ENCODE results near the gene RARRES2.
"Not testable (repeated sequence)": the region's sequence is repeated elsewhere in the genome, so short reads cannot be mapped to it uniquely, and the experiment has no call there.

RARRES2 gene

DNA sequence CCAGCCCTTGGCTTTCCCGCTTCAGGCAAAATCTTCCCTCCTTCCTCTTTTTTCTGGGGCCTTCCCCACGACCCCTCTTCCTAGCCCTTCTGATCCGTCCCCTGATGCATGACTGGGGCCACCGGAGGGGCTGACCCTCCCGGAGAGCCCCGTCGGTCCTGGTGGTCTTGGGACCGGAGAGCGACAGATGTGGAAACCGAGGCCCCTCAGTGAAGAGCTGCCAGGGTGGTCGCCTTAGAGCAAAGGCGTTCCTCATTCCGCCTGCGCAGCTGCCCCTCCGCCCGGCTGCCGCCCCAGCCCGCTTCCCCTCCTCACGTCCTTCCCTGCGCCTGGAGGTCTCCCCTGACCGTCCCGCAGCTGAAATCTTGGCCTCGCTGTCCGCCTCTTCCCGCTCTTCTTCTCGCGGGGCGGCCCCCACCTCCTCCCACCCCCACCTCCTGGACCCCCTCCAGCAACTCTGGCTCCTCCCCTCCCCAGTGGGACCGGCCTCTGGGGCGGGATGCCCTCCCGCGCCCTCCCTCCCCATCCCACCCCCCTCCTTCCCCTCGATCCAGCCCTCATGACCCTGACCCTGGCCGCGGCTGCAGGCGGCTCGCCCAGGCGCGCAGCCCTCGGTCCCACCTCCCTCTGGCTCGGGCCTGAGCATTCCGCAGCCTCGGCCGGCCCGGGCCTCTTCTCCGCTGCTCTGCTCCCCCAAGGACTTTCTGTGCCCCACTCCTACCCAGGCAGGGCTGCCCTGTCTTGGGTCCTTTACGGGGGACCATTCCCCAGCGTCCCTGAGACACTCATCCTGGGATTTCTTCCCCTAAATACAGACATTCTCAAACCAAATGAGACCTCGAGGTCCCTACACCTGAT lies at the start of gene RARRES2:
Gene RARRES2 (minus strand): TSS at position 367 of the 858 bp plus-strand sequence. CDS start 1,020 bp downstream, outside the sequence.
- DNase-seq (ENCODE audit: low spot score), result no peak

DNA sequence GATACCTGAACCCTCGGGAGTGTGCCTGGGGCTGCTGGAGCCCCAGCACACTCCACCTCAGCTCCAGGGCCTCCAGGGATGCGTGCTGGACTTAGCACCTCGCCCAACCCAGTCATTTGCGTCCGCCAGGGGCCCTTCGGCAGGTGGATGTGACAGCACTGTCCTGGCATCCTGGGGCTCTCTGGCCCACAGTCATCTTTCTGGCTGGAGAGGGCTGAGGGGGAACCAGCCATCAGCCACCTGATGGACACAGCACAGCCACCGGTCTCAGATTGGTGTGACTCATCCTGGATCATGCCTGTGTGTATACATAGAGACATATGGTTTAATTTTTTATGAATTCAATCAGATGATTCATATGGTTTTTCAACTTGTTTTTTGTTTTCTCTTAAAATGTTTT lies 48.8 kb upstream of the RARRES2 start:
- DNase-seq (ENCODE audit: low spot score), result no peak

DNA sequence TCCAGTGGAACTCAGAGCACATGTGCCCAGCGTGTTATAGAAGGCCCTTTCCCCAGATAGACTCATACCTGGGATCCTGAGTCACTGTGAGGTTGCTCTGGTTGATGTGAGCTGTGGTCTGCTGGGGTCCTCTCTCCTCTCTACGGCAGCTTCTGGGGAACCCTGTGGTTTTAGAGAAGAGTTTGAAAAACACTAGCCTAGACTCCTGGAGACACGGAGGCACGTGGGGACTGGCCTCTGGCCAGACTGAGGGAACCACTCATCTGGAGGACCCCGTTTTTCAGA lies 48.0 kb upstream of the RARRES2 start:
- DNase-seq (ENCODE audit: low spot score), result no peak

DNA sequence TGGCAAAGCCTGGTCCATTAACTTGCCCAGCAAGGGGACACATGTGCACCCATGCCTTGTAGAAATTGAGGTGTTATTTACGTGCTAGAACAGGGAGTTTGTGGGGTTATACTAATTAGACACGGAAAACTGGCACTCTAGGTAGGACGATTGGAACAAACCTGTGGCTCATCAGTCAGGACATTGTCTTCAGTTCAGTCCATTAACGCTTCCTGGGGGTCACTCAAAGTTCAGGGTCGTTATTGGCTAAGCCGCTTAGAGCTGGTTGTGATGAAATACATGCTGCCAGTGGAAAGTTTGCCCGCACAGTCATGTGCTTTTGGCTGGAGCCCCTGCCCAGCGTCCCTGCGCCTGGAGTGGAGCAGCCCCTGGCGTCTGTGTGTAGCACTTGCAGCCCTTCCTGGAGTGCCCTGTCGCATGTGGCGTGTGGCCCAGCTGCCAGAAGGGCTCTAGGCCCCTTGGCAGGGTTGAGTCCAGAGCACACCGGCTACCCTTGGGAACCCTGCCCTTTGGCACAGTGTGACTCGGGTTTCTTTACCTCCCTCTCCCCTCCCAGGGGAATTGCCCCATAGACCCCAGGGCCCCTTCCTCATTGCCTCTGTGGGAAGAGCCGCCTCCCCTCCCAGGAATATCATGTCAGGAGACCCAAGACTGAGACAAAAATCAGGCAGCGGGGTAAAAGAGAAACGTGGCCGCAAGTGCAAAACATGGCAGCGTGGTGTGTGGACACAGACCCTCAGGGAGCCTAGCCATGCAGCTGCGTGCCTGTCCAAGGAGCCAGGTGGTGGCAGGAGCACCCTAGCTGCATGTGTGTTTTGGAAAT lies 47.5 kb upstream of the RARRES2 start:
- DNase-seq (ENCODE audit: low spot score), result peak; percentile 57

DNA sequence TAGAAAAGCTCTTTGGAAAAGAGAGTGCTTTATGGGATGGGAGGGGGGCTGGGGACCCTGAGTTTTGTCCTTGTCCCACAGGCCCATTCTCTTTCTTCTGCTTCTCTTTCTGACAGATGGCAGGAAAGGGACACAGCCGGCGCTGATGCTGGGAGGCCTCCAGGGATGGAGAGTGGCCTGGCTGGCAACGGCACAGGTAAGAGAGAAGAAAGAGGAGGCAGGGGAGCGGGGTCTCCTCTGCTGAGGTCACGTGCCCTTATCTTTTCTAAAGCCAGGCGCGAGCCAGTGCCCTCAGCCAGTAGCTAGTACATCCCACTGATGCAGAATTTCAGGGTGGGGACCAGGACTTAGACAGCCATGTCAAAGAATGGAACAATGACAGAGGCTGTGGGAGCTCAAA lies 46.9 kb upstream of the RARRES2 start:
- DNase-seq (ENCODE audit: low spot score), result no peak

DNA sequence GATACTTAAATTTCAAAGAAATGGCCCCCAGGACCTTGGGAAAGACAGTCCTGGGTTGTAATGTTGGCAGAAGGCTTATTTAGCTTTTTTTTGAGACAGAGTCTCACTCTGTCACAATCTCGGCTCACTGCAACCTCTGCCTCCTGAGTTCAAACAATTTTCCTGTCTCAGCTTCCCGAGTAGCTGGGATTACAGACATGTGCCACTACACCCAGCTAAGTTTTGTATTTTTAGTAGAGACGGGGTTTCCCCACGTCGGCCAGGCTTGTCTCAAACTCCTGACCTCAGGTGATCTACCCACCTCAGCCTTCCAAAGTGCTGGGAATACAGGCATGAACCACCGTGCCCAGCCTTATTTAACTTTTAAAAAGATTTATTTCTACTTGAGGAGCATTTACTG lies 44.5 kb upstream of the RARRES2 start:
- DNase-seq (ENCODE audit: low spot score), result not testable (repeated sequence)

DNA sequence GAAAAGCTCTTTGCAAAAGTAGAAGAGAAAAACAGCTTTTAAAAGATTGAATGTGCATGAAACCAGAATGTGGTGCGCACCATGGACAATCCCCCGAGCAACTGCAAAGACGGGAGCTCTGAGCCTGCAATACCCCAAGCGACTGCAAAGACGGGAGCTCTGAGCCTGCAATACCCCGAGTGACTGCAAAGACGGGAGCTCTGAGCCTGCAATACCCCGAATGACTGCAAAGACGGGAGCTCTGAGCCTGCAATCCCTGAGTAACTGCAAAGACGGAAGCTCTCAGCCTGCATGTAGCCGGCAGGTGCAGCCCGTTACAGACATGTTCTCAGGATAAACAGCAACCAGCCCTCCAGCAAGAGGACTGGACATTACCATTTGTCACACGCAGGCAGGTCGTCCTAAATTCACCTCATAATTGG lies 43.9 kb upstream of the RARRES2 start:
- no peak for DNase-seq (ENCODE audit: low spot score)

DNA sequence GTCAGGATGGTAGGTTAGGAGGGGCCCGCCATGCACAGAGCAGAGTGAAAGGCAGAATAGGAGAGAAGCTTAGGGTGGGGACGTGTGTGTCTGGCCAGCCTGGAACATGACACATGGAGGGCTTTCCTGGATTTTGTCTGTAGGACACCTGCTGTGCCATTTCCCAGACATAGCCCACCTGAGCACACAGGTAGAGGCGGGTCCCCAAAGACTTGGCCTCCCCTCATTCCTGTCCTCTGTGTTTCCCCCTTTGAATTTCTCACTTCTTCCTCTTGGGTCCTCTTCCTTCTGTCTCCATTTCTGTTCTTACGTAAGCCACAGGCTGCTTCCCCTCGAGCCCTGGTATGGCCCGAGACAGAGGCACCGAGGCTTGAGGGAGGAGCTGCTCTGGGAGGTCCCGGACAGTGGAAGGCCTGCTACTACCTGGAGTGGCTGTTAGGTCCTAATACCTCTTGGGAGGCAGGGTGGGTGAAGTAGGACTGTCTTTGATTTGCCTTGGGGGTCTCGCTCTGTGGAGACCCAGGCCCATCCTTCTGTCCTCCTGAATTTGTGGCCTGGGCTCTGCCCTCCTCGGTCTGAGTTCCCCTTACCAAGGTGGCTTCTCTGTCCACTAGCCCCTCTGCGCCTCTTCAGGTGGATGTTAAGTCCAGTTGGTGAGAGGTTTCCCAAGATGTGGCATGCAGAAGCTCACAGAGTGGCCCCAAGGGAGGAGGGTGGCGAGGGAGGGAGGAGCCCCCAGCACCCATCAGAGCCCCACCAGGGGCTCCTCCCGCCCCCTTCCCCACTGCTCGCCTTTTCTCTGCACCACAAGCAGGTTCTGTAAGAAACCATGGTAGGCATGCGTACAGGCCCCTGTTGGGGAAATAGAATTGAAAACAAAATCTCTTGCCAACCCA lies 43.2 kb upstream of the RARRES2 start:
- no peak for DNase-seq (ENCODE audit: low spot score)

DNA sequence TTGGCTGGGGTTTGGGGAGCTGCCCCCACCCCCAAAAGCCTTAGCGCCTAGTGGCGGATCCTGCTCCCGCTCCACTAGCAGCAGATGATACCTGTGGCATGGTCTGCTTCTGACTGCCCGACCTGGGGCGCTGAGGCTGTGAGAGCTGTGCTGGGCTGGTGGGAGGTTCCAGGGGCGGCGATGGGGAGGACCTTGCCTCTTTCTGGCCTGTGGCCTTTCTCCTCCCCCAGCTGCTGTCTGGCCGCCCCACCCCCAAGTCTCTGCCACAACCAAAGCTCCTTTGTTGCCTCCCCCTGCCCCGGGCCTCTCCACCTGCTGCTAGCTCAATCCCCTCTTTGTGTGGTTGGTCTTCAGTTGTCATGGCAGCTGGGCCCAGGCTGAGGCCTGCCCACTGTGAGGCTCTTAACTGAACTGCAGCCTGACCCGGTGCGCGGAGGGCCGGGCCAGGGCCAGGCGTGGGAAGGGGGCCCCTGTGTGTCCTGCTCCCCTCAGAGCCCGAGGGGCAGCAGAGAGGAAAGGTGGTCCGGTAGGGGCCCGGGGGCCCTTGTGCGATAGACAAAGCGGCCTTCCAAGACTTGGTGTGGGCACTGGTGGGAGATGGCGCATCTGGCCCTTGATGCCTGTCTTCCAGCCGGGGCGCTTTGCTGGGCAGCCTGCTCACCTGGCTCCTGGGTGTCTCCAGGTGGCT lies 42.4 kb upstream of the RARRES2 start:
- DNase-seq (ENCODE audit: low spot score), result no peak

DNA sequence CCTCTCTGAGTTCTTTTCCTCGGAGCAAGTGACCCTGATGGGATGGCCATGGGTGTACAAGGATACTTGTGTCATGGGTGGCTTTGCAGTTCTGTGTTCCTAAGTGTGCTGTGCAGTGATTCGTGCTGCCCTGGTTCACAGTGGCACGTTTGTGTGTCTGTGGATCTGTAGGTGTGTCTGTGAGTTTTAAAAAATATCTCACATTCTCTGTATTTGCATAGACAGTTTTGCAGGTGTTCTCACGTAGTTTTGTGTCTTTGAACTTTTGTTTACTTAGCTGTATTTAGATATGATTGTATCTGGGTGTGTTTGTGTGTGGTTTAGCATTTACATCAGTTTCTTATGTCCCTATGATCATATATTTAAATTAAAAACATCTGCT lies 41.4 kb upstream of the RARRES2 start:
- no peak for DNase-seq (ENCODE audit: low spot score)

DNA sequence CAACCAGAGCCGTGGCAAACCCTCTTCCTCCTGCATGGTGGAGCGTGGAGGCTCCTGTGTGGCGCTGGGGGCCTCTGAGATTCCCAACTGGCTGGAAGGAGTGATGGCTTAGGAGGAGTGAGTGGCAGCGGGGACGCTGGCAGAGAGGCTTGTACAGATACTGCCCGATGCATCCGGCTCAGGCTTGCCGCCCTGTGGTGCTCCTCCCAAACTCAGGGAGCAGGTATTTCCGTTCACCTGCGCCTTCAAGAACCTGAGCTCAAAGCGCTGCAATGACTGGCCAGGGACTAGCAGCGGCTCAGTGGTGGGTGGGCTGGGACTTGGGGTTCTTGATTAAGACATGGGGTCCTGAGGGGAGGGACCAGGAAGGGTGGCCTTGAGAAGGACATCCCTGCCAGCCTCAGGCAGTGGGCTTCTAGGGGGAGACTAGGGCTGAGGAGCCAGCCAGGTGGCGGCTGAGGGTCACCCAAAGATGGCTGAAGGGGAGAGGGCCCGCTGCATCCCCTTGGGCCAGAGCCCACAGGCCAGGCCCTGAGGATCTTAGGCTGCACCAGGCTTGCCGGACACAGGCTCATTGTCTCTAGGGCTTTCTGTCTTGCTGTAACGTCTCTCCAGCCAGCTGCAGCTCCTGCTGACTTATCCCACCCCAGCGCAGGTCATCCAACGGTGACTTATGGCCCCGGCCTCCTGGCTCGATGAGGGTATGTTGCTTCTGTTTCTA lies 40.9 kb upstream of the RARRES2 start:
- no peak for DNase-seq (ENCODE audit: low spot score)

DNA sequence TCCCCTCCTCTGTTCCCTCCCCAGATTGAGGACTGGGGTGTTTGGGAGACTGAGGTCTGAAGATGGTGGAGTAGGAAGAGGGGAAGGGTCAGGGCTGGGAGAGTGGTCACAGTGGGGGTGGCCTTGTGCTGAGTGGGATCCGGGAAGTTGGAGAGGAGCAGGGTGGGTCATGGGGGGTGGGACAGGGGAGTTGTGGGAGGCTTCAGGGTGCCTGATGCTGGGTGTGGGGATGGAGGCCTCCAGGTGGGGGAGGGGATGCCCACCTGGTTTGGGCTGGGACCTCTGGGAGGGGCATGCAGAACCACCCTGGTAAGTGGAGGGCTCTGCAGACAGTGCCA lies 40.3 kb upstream of the RARRES2 start:
- no peak for DNase-seq (ENCODE audit: low spot score)

DNA sequence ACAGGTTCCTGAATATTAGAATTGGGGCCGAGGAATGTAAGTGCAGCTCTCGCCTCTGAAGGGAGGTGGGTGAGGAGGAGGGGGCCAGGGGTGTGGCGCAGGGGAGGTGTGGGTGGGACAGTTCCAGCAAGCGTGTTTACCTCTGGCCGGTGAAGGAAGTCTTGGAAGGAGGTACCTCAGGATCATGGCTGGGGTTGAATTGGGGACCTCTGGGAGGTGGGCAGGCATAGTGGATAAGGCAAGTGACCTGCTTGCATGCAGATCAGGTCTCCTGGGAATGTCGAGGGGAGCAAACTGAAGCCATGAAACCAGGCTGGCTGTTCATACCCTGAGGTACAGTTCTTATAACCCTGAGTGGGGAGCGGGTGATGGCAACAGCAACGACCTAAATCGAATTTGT lies 39.7 kb upstream of the RARRES2 start:
- no peak for DNase-seq (ENCODE audit: low spot score)

DNA sequence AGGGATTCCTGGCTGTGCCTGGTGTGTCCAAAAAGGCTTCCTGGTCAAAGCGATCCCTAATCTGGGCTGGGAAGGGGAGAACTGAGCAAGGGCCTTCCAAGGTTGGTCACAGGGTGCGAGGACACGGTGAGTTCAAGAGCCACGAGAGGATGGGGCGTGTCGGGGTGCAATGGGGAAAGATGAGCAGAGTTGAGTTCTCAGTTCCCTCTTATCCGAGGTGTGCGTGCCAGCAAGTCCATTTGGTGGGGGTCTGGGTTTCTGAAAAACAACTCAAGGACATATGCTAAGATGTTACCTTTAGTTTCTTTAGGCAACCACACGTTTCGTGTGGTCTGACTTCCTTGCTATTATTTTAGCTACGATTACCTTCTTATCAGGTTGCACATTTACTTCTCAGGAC lies 39.0 kb upstream of the RARRES2 start:
- DNase-seq (ENCODE audit: low spot score), result no peak

DNA sequence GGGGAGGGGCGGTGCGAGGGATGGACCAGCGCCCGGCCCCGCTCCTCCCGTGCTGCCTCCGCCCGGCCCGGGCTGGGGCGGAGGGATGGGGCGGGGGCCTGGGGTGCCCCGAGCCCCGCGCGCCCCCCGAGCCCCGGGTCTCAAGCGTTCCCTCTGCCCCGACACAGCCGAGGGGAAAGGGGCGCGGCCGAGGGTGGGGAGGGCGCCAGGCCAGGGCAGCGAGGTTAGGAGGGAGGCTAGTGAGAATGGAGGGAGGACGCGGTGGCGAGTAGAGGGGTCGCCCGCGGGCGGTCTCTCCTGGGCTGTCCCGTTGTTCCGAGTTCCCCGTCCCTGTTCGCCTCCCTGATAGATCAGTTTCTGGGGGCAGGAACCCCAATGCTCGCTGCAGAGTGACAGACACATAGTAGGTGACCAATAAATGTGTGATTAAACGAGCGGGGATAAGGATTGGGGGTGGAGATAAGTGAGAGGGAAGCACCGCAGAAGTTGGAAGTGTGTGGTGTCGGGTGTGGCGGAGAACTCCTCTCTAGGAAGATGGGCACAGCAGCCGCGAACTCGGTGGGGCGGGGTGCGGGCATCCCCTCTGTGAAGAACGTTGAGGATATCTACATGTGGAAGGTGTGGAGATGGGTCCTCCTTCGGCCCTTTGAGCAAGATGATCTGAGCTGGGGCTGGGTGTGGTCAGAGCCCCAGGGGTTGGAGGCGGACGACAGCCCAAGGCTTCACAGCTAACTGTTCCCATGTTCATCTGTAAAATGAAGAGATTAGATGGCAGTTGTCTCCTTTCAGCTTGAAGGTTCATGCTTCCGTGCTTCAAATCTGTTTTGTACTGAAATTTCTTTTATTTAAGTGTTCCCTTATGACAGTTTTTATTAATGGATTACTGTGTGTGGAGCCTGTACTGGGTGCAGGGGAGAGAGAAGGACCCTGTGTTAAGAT lies 38.3 kb upstream of the RARRES2 start:
- DNase-seq (ENCODE audit: low spot score), result peak; percentile 32

DNA sequence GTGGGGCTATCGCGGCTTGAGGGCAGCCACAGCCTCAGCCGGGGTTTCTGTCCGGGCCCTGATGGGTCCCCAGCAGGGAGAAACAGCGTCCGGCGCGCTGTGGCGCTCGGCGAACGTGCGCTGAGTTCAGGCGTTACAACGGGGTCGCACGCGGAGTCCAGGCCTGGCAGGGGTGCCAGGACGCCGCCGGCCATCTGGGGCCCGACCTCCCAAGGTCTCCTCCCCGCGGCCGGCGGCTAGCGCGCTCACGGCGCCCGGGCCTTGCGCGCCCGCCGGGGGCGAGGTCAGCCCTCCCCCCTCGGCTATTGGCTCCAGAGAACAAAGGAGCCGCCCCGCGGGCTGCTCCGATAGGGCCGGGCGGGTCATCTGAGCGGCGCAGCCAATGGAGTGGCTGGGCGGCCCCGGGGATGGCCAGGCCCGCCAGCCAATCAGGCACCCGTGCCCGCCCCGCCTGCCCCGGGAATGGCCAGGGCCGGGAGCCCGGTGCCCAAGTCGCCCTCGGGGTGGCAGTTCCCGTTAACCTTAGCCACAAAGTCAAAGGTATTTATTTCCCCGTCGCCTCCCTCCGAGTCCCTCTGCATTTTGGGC lies 37.5 kb upstream of the RARRES2 start, which contains the start of gene ZNF775:
Gene ZNF775 (plus strand): TSS at position 478 of the 588 bp plus-strand sequence. CDS start 9,141 bp downstream, outside the sequence.
- peak; percentile 100 for DNase-seq (ENCODE audit: low spot score)

DNA sequence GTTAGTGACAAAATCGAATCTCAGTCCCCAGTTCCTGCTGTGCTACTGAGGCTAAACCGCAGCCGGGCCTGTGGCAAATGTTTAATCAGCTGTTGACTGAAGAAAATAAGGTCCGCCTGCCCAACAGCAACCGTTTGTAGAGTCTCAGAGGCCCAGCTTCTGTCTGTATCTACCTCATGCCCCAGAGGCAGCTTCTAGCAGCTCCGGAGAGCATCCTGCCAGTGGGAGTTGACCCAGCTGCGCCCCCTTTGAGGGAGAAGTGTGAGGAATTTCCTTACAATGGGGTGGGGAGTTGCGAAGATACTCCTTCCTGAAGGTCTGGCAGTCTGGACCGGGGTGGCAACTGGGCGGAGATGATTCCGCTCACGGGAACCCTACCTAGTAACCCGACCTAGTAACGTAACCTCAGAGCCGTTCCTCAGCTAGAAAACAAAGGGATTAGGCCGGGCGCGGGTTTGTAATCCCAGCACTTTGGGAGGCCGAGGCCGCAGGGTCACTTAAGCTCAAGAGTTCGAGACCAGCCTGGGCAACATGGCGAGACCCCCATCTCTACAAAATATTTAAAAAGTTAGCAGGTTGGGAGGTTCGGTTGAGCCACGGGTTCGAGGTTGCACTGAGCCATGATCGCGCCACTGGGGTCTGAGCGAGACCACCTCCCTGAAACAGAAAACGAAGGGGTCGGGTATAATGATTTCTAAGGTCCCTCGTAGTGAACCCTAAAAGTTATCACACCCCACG lies 36.9 kb upstream of the RARRES2 start:
- DNase-seq (ENCODE audit: low spot score), result peak; percentile 58

DNA sequence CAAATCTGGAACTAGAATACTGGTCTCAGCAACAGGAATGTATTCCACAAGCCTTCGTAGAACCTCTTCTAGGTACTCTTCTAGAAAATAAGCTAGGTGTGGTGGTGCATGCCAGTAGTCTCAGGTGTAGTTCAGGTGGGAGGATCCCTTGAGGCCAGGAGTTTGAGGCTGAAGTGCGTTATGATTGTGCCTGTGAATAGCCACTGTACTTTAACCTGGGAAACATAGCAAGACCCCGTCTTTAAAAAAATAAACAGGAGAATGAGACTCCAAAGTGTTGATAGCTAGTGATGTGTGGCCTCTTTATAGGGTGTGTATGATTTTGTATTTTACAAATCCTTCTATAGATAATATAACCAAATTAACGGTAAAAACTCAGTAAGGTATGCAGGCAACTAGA lies 36.2 kb upstream of the RARRES2 start:
- no peak for DNase-seq (ENCODE audit: low spot score)

DNA sequence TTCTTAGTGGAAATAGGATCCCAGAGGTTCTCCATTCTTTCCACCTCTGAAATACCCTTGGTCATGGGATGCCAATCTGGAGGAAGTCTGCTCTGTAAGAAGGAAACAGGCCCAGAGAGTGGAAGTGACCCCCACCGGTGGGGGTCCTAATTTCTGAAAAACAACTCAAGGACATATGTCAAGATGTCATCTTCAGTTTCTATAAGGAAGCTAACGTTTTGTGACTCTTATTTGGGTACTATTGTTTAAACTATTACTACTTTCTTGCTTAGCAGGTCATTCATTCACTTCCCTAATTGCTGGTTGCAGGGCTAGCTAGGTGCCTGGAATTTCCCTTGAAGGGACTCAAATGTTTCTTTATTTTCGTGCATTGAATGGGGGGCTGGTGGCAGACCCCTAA lies 35.8 kb upstream of the RARRES2 start:
- DNase-seq (ENCODE audit: low spot score), result no peak

Measured in AG20443 (cell line).